CD14-positive monocyte (primary cell): ENCODE data around the gene PRPF18. TPM values are rescaled to one million over a fixed set of nuclear protein-coding genes. Genes with fewer than 3 reads are reported as not detected.

Experiments
- DNase-seq, 3 donors: peaks; one replicate each; pipeline ENCODE4 v3.0.0-alpha.2; 2011 to 2022
- H2AFZ ChIP-seq: 2 replicates; pipeline ENCODE4 v1.6.0; 2012; ENCODE audit warnings: mild to moderate bottlenecking, low read depth, low read length, inconsistent platforms; ENCODE audit not compliant: insufficient read depth, poor library complexity, severe bottlenecking
- H3K27ac ChIP-seq, 2 donors: 1 replicate in 1 of 2; 2 replicates in 1 of 2; pipeline ENCODE4 v1.5.1; 2012 to 2013; ENCODE audit warnings: low read length in 2 of 2, control low read depth in 1 of 2, inconsistent platforms in 1 of 2, low read depth in 1 of 2, mild to moderate bottlenecking in 1 of 2
- H3K27me3 ChIP-seq, 2 donors: one replicate each; pipeline versions ENCODE4 v1.6.0 to v1.6.1; 2011 to 2013; ENCODE audit warnings: low read length in 2 of 2; ENCODE audit not compliant: control insufficient read depth in 2 of 2, insufficient read depth in 2 of 2
- H3K36me3 ChIP-seq, 2 donors: replicated peaks in 1 of 2; 1 replicate in 1 of 2; 2 replicates in 1 of 2; pipeline versions ENCODE4 v1.5.1 to v1.6.1; 2012 to 2013; ENCODE audit warnings: low read length in 2 of 2, control low read depth in 1 of 2, inconsistent platforms in 1 of 2, mild to moderate bottlenecking in 1 of 2; ENCODE audit not compliant: insufficient read depth in 2 of 2, control insufficient read depth in 1 of 2
- H3K4me1 ChIP-seq, 2 donors: 1 replicate in 1 of 2; 2 replicates in 1 of 2; pipeline versions ENCODE4 v1.5.1 to v1.6.1; 2012 to 2013; ENCODE audit warnings: low read length in 2 of 2, control low read depth in 1 of 2, inconsistent platforms in 1 of 2, mild to moderate bottlenecking in 1 of 2, moderate library complexity in 1 of 2; ENCODE audit not compliant: insufficient read depth in 2 of 2, control insufficient read depth in 1 of 2
- H3K4me2 ChIP-seq: replicated peaks from 2 replicates; pipeline ENCODE3; 2012; ENCODE audit warnings: low read length, moderate library complexity, mild to moderate bottlenecking; ENCODE audit not compliant: poor library complexity, severe bottlenecking; ENCODE audit errors: extremely low read depth
- H3K4me3 ChIP-seq, 3 experiments: fragments of 200-600 bp in 1 of 3; sonication (generic) in 1 of 3; replicated peaks in 1 of 3; 1 replicate in 2 of 3; 2 replicates in 1 of 3; pipeline ENCODE4 v1.5.1; 2011 to 2013; ENCODE audit warnings: low read length in 3 of 3, mild to moderate bottlenecking in 3 of 3, control low read depth in 2 of 3, low read depth in 2 of 3, inconsistent platforms in 1 of 3, moderate library complexity in 1 of 3
- H3K79me2 ChIP-seq: 2 replicates; pipeline ENCODE4 v1.6.0; 2012; ENCODE audit warnings: mild to moderate bottlenecking, control low read depth, inconsistent platforms, low read length, moderate library complexity; ENCODE audit not compliant: insufficient read depth
- H3K9ac ChIP-seq: 2 replicates; pipeline ENCODE4 v1.6.0; 2017; ENCODE audit warnings: low read length, mild to moderate bottlenecking; ENCODE audit not compliant: insufficient read depth, poor library complexity, severe bottlenecking
- H3K9me3 ChIP-seq, 2 donors: replicated peaks in 1 of 2; 1 replicate in 1 of 2; 2 replicates in 1 of 2; pipeline versions ENCODE4 v1.5.1 to v1.6.1; 2012 to 2013; ENCODE audit warnings: low read length in 2 of 2, control low read depth in 1 of 2; ENCODE audit not compliant: control insufficient read depth in 1 of 2, insufficient read depth in 1 of 2
- H4K20me1 ChIP-seq: 2 replicates; pipeline ENCODE4 v1.6.0; 2012; ENCODE audit warnings: mild to moderate bottlenecking, low read length, control low read depth, moderate library complexity; ENCODE audit not compliant: insufficient read depth
- H3K27ac Mint-ChIP-seq, 7 donors: one replicate each; pipeline ENCODE4 v1.8.0; 2020; ENCODE audit warnings: mild to moderate bottlenecking in 7 of 7, mixed read lengths in 7 of 7, moderate library complexity in 6 of 7, inconsistent platforms in 2 of 7
- H3K27me3 Mint-ChIP-seq, 3 donors: one replicate each; pipeline ENCODE4 v1.8.0; 2021 to 2022; ENCODE audit warnings: low read depth in 3 of 3, mild to moderate bottlenecking in 3 of 3, mixed read lengths in 3 of 3, moderate library complexity in 3 of 3, inconsistent platforms in 1 of 3
- H3K36me3 Mint-ChIP-seq, 2 donors: one replicate each; pipeline ENCODE4 v1.8.0; 2020; ENCODE audit warnings: mixed read lengths in 2 of 2, inconsistent platforms in 1 of 2, mild to moderate bottlenecking in 1 of 2
- H3K4me1 Mint-ChIP-seq: one replicate; pipeline ENCODE4 v1.8.0; 2020; ENCODE audit warnings: mild to moderate bottlenecking, mixed read lengths
- H3K4me3 Mint-ChIP-seq, 2 donors: one replicate each; pipeline ENCODE4 v1.8.0; 2020; ENCODE audit warnings: mild to moderate bottlenecking in 2 of 2, mixed read lengths in 2 of 2, moderate library complexity in 1 of 2
- H3K9me3 Mint-ChIP-seq, 7 donors: one replicate each; pipeline ENCODE4 v1.8.0; 2020 to 2022; ENCODE audit warnings: mixed read lengths in 7 of 7, mild to moderate bottlenecking in 6 of 7, moderate library complexity in 6 of 7, inconsistent platforms in 2 of 7
- CTCF ChIP-seq: fragments of 200-600 bp; IDR thresholded peaks from one replicate; pipeline ENCODE4 v1.8.0; 2022; ENCODE audit warnings: antibody characterized with exemption, mild to moderate bottlenecking
- whole genome bisulfite sequencing: methylation state at CpG from one replicate; pipeline ENCODE4 v1.1.5; 2013; ENCODE audit warnings: missing lambda C conversion rate; ENCODE audit not compliant: insufficient coverage; 5-methylcytosine and 5-hydroxymethylcytosine counted together
- intact Hi-C, 2 donors: fragments of 100-400 bp; cut with micrococcal nuclease; formaldehyde crosslinking; loops; one replicate each; pipeline versions ENCODE4 v1.15.0 to v1.15.1; 2023
- polyA plus RNA-seq, 3 donors: library from polyadenylated mRNA; depleted of rRNA in 1 of 3; unstranded in 2 of 3; stranded (reverse) in 1 of 3; fragments of 300-500 nt in 2 of 3; fragments of >200 nt in 1 of 3; fragmentation: Illumina TruSeq in 2 of 3; gene quantifications; 1 replicate in 2 of 3; 2 replicates in 1 of 3; pipeline ENCODE4 v1.2.3, GENCODE V29; 2012 to 2021

Gene PRPF18
- polyA plus RNA-seq, 3 donors, result 13.8 to 31.4 (median 26.8) TPM

- Histone ChIP-seq H3K27me3 (peaks cover 6 to 12% of the 10 kb centered on the region in 2 donors), H3K4me2 (no peak overlapping the region), H3K4me1 (peaks cover 13 to 15% of the 10 kb centered on the region in 2 donors), H3K9me3 (no peaks in the 10 kb centered on the region), H3K36me3 (no peaks in the 10 kb centered on the region), H3K27ac (no peak overlapping the region), H3K4me3 (no peak overlapping the region), H3K9ac (no peak overlapping the region), H3K79me2 (peaks cover 35% of the 10 kb centered on the region), H4K20me1 (peaks cover 26% of the 10 kb centered on the region), H2AFZ (no peak overlapping the region)
- peaks cover 0 to 3% (median 2%) of the 10 kb centered on the region in 7 donors for H3K9me3 Mint-ChIP-seq
- no peak for TF ChIP-seq CTCF
- H3K27ac Mint-ChIP-seq, result no peak overlapping the region
- H3K36me3 Mint-ChIP-seq, result peaks cover 2 to 6% of the 10 kb centered on the region in 2 donors
- DNase-seq, result no peak
- H3K27me3 Mint-ChIP-seq, result peaks cover 14 to 29% (median 21%) of the 10 kb centered on the region in 3 donors
- H3K4me1 Mint-ChIP-seq, result peaks cover 28% of the 10 kb centered on the region
- intact Hi-C loops, result loop anchor here in 1 of 2 donors (10.0 kb wide), 1 partner anchor 50 kb away; no protein-coding TSS in a partner anchor
- WGBS, result 100% methylated on average over 4 of the region's 6 CpGs
- H3K4me3 Mint-ChIP-seq, result peak overlapping the region in 1 of 2 donors; percentile 16
These were observed 1.5 kb upstream of the PRPF18 start for GRCh38 chr10:13585195-13585751.

- H3K4me1 Mint-ChIP-seq, result peaks cover 28% of the 10 kb centered on the region
- H3K4me2 ChIP-seq, result no peak overlapping the region
- H4K20me1 ChIP-seq, result peaks cover 29% of the 10 kb centered on the region
- H3K27ac ChIP-seq, result no peak overlapping the region
- H3K36me3 Mint-ChIP-seq, result peaks cover 2 to 6% of the 10 kb centered on the region in 2 donors
- DNase-seq, result no peak
- no peak for TF ChIP-seq CTCF
- H3K79me2 ChIP-seq, result peaks cover 39% of the 10 kb centered on the region
- H3K9ac ChIP-seq, result no peak overlapping the region
- no peaks in the 10 kb centered on the region for H3K9me3 ChIP-seq
- WGBS, result no CpG with 5 or more reads among the region's 4 CpGs
- H3K4me1 ChIP-seq, result peaks cover 13 to 15% of the 10 kb centered on the region in 2 donors
- intact Hi-C loops, result loop anchor here in 1 of 2 donors (10.0 kb wide), 1 partner anchor 51 kb away; no protein-coding TSS in a partner anchor
- no peak overlapping the region for H3K4me3 Mint-ChIP-seq
- no peak overlapping the region for H2AFZ ChIP-seq
- H3K36me3 ChIP-seq, result peaks cover 0 to 2% of the 10 kb centered on the region in 2 donors
- no peak overlapping the region for H3K27ac Mint-ChIP-seq
- H3K9me3 Mint-ChIP-seq, result peaks cover 0 to 3% (median 2%) of the 10 kb centered on the region in 7 donors
- peaks cover 6 to 12% of the 10 kb centered on the region in 2 donors for H3K27me3 ChIP-seq
- peaks cover 14 to 25% (median 17%) of the 10 kb centered on the region in 3 donors for H3K27me3 Mint-ChIP-seq
- H3K4me3 ChIP-seq, result no peak overlapping the region
These were observed 822 bp upstream of the PRPF18 start for GRCh38 chr10:13585943-13586342.
